K562 (cell line): ENCODE results near the gene GPRC5B. TPM values are rescaled to one million over a fixed set of nuclear protein-coding genes. Genes with fewer than 3 reads are reported as not detected.

Experiments
- ATAC-seq: fragments of 200-7000 bp; cut with Tn5 transposase; 3 replicates; pipeline ENCODE4 v1.9.1; 2020; ENCODE audit warnings: moderate library complexity
- BruUV-seq: library from RNA; stranded (reverse); fragments of 400-500 nt; replicated peaks from 2 replicates; lab custom pipeline; 2021; lab: Mats Ljungman, UMichigan
- CTCF ChIA-PET: fragments of 300-600 bp; formaldehyde crosslinking; extraction: SDS; loops from one replicate; lab custom pipeline; 2021; ENCODE audit warnings: low intra/inter-chr PET ratio; lab: Yijun Ruan, JAX
- POLR2A ChIA-PET: fragments of 300-600, 350-650 bp; sonication (Branson Sonifier 250); formaldehyde crosslinking; extraction: SDS; loops from one replicate; lab custom pipeline; 2021; ENCODE audit warnings: antibody characterized with exemption, inconsistent platforms; lab: Yijun Ruan, JAX
- DNase-seq, 4 experiments: peaks; one replicate each; pipeline versions ENCODE4 v3.0.0 to v3.0.0-alpha.2; 2011 to 2018; ENCODE audit warnings: low spot score in 3 of 4, mixed read lengths in 3 of 4; ENCODE audit errors: extremely low read depth in 1 of 4
- FAIRE-seq: peaks from 2 replicates; lab custom pipeline; 2011; peaks lifted over from hg19 to GRCh38; lab: Jason Lieb, UNC
- H2AFZ ChIP-seq: 2 replicates; pipeline ENCODE4 v1.6.0; 2011; ENCODE audit warnings: low read depth, low read length, control low read depth, inconsistent platforms
- H3K27ac ChIP-seq: fragments of 200-600 bp; 3 replicates; pipeline ENCODE4 v1.8.0; 2011; ENCODE audit warnings: low read depth, mild to moderate bottlenecking, control low read depth, inconsistent platforms, low read length, moderate library complexity, mixed read lengths; ENCODE audit errors: extremely low read depth
- H3K27me3 ChIP-seq, 2 experiments: fragments of 300-600 bp in 1 of 2; 2 replicates in 1 of 2; 3 replicates in 1 of 2; pipeline versions ENCODE4 v1.6.0 to v1.8.0; 2011; ENCODE audit warnings: inconsistent platforms in 2 of 2, low read length in 2 of 2, mild to moderate bottlenecking in 1 of 2, mixed read lengths in 1 of 2, moderate library complexity in 1 of 2; ENCODE audit not compliant: control insufficient read depth in 2 of 2, insufficient read depth in 2 of 2
- H3K36me3 ChIP-seq: fragments of 300-600 bp; 3 replicates; pipeline ENCODE4 v1.8.0; 2011; ENCODE audit warnings: mild to moderate bottlenecking, low read length, inconsistent platforms; ENCODE audit not compliant: control insufficient read depth, insufficient read depth
- H3K4me1 ChIP-seq, 2 experiments: fragments of 200-600 bp in 1 of 2; replicated peaks in 1 of 2; 2 replicates in 1 of 2; 3 replicates in 1 of 2; pipeline versions ENCODE4 v1.5.1 to v1.8.0; 2011; ENCODE audit warnings: inconsistent platforms in 2 of 2, low read length in 2 of 2, mild to moderate bottlenecking in 1 of 2, mixed read lengths in 1 of 2, moderate library complexity in 1 of 2; ENCODE audit not compliant: control insufficient read depth in 2 of 2, insufficient read depth in 2 of 2
- H3K4me2 ChIP-seq: 2 replicates; pipeline ENCODE4 v1.6.1; 2011; ENCODE audit warnings: low read length, control low read depth, inconsistent platforms, mixed read lengths; ENCODE audit not compliant: insufficient read depth
- H3K4me3 ChIP-seq: fragments of 200-600 bp; sonication (generic), shearing (Covaris generic); 2 replicates; pipeline ENCODE4 v1.5.1; 2016; ENCODE audit warnings: control low read depth, inconsistent platforms
- H3K79me2 ChIP-seq: fragments of 200-600 bp; 3 replicates; pipeline ENCODE4 v1.8.0; 2011; ENCODE audit warnings: low read length, inconsistent platforms; ENCODE audit not compliant: control insufficient read depth, insufficient read depth
- H3K9ac ChIP-seq, 2 experiments: 2 replicates each; pipeline versions ENCODE4 v1.6.0 to v1.6.1; 2011; ENCODE audit warnings: low read depth in 2 of 2, low read length in 2 of 2, control low read depth in 1 of 2, inconsistent platforms in 1 of 2, mild to moderate bottlenecking in 1 of 2, mixed read lengths in 1 of 2; ENCODE audit not compliant: insufficient read depth in 1 of 2
- H3K9me1 ChIP-seq: one replicate; pipeline ENCODE4 v1.6.0; 2011; ENCODE audit warnings: inconsistent platforms, mild to moderate bottlenecking, low read length, moderate library complexity; ENCODE audit not compliant: control insufficient read depth, insufficient read depth
- H3K9me3 ChIP-seq: replicated peaks from 2 replicates; pipeline ENCODE4 v1.5.1; 2011; ENCODE audit warnings: low read depth, low read length, inconsistent platforms; ENCODE audit not compliant: control insufficient read depth, insufficient read depth
- H4K20me1 ChIP-seq: replicated peaks from 2 replicates; pipeline ENCODE4 v1.6.1; 2011; ENCODE audit warnings: low read length, inconsistent platforms, mixed read lengths; ENCODE audit not compliant: control insufficient read depth, insufficient read depth
- ARHGAP35 ChIP-seq: fragments of 450-650 bp; IDR thresholded peaks from 2 replicates; pipeline ENCODE4 v1.6.1; 2018; ENCODE audit not compliant: partially characterized antibody
- BCOR ChIP-seq: fragments of 450-650 bp; IDR thresholded peaks from 2 replicates; pipeline ENCODE4 v1.6.1; 2016
- COPS2 ChIP-seq: fragments of 450-650 bp; conservative IDR thresholded peaks from 2 replicates; pipeline ENCODE4 v1.6.1; 2016; ENCODE audit warnings: mild to moderate bottlenecking, moderate library complexity
- DLX4 ChIP-seq: fragments of 250-450 bp; sonication (Bioruptor Pico); IDR thresholded peaks from 2 replicates; pipeline ENCODE4 v1.6.1; 2021; ENCODE audit warnings: mild to moderate bottlenecking
- GABPB1 ChIP-seq: sonication (generic); formaldehyde crosslinking; IDR thresholded peaks from 2 replicates; pipeline ENCODE4 v1.8.0; 2022; ENCODE audit warnings: mild to moderate bottlenecking, missing genetic modification reagents
- ILK ChIP-seq: fragments of 450-650 bp; IDR thresholded peaks from 2 replicates; pipeline ENCODE4 v1.6.1; 2016; ENCODE audit warnings: missing genetic modification characterization, low read depth, mild to moderate bottlenecking, missing compliant biosample characterization, moderate library complexity, borderline replicate concordance
- IRF2 ChIP-seq: sonication (generic); formaldehyde crosslinking; IDR thresholded peaks from 2 replicates; pipeline ENCODE4 v1.8.1; 2022; ENCODE audit warnings: mild to moderate bottlenecking, missing genetic modification reagents
- MTA2 ChIP-seq: fragments of 450-650 bp; IDR thresholded peaks from 2 replicates; pipeline ENCODE4 v1.6.1; 2016; ENCODE audit warnings: low read depth
- PRPF4 ChIP-seq: fragments of 200-400 bp; formaldehyde crosslinking; IDR thresholded peaks from one replicate; pipeline ENCODE4 v1.6.1; 2017; ENCODE audit warnings: low read length, low read depth, mild to moderate bottlenecking; ENCODE audit not compliant: insufficient read depth, poor library complexity, severe bottlenecking
- RBM22 ChIP-seq: fragments of 200-400 bp; formaldehyde crosslinking; IDR thresholded peaks from 2 replicates; pipeline ENCODE4 v1.6.1; 2018; ENCODE audit warnings: low read length, low read depth; ENCODE audit not compliant: poor library complexity, severe bottlenecking
- RBM25 ChIP-seq: fragments of 200-400 bp; formaldehyde crosslinking; IDR thresholded peaks from 2 replicates; pipeline ENCODE4 v1.6.1; 2018; ENCODE audit warnings: low read length, low read depth, moderate library complexity; ENCODE audit not compliant: severe bottlenecking
- SRSF1 ChIP-seq: fragments of 200-400 bp; formaldehyde crosslinking; IDR thresholded peaks from 2 replicates; pipeline ENCODE4 v1.6.1; 2017; ENCODE audit warnings: mild to moderate bottlenecking, low read depth, low read length, moderate library complexity
- ZNF146 ChIP-seq: IDR thresholded peaks from one replicate; pipeline ENCODE4 v1.6.1; 2018; ENCODE audit warnings: missing compliant biosample characterization; ENCODE audit not compliant: unreplicated experiment
- ZNF695 ChIP-seq: fragments of 450-650 bp; formaldehyde crosslinking; IDR thresholded peaks from 2 replicates; pipeline ENCODE4 v1.4.0; 2020; ENCODE audit warnings: mild to moderate bottlenecking, moderate library complexity
- WGBS: fragments of 100-300 bp; shearing (Covaris generic); methylation state at CpG from one replicate; pipeline ENCODE4 v1.1.6; 2016; ENCODE audit warnings: low coverage, mixed read lengths; ENCODE audit not compliant: insufficient coverage; ENCODE audit errors: missing lambda C conversion rate; 5-methylcytosine and 5-hydroxymethylcytosine counted together
- in situ Hi-C: fragments of 300-500 bp; cut with MboI; formaldehyde crosslinking; loops from 4 replicates; pipeline ENCODE4 v1.15.0; 2018; ENCODE audit warnings: inconsistent platforms, mixed read lengths
- intact Hi-C: fragments of 100-400 bp; cut with micrococcal nuclease; formaldehyde crosslinking; loops from 2 replicates; pipeline ENCODE4 v1.14.2; 2022
- polyA plus RNA-seq, 8 experiments: library from polyadenylated mRNA; depleted of rRNA in 4 of 8; stranded (reverse) in 5 of 8; unstranded in 3 of 8; fragments of >200 nt; fragmentation: Nextera tagmentation in 2 of 8; fragmentation: Illumina TruSeq in 1 of 8; extraction: Ambion mirVana in 2 of 8; extraction: Trizol in 1 of 8; gene quantifications; 2 replicates each; pipeline versions ENCODE4 v1.2.1 to v1.2.3, GENCODE V29; 2011 to 2014; ENCODE audit warnings: inconsistent platforms in 1 of 8, missing spikeins in 1 of 8
- total RNA-seq, 7 experiments: library from RNA; depleted of rRNA in 6 of 7; stranded (reverse); fragments of >200 nt in 6 of 7; fragmentation: Illumina TruSeq in 2 of 7; extraction: Trizol in 2 of 7; gene quantifications; 2 replicates each; pipeline versions ENCODE4 v1.2.1 to v1.2.3, GENCODE V29; 2011 to 2021; ENCODE audit warnings: low replicate concordance in 1 of 7

Gene GPRC5B
- total and polyA plus RNA-seq, 9 of the 15 experiments (the other 6 are each of a cell fraction or from before 2014, with no cell fraction given): 0.65 to 5.5 (median 1.3) TPM

GRCh38 chr16:19908921-19909320, 24.3 kb upstream of the GPRC5B start:
- no TSS peak for BruUV-seq
- TF ChIP-seq BCOR (0 out of 2 replicates have a peak, but pooled peaks have one; percentile 30), COPS2 (no peak), ARHGAP35 (no peak), RBM25 (peak; percentile 91), ZNF146 (CRISPR knock-in tag) (no peak), ILK (no peak), IRF2 (CRISPR knock-in tag) (no peak), ZNF695 (CRISPR knock-in tag) (no peak), MTA2 (no peak), SRSF1 (no peak), DLX4 (CRISPR knock-in tag) (no peak), GABPB1 (no peak), PRPF4 (no peak), RBM22 (no peak)

More at GRCh38 chr16:19908921-19909320, 24.3 kb upstream of the GPRC5B start:
- Histone ChIP-seq H3K9ac (no peak overlapping the region), H3K36me3 (no peaks in the 10 kb centered on the region), H3K27me3 (peaks cover 0 to 14% of the 10 kb centered on the region in 2 experiments; a peak in 4 of 5 replicates), H3K4me3 (no peak overlapping the region), H3K79me2 (no peaks in the 10 kb centered on the region), H2AFZ (no peak overlapping the region), H3K27ac (no peak overlapping the region), H3K9me3 (no peaks in the 10 kb centered on the region), H3K4me2 (no peak overlapping the region), H4K20me1 (0 out of 2 replicates have a peak, but pooled peaks cover 3% of the 10 kb centered on the region), H3K9me1 (no peaks in the 10 kb centered on the region), H3K4me1 (no peaks in the 10 kb centered on the region)
- 0% methylated on average over 1 of the region's 1 CpG for WGBS
- POLR2A ChIA-PET: no interaction called here
- ATAC-seq (no peak), FAIRE-seq (no peak), DNase-seq (no peak)
- intact Hi-C loops (no loop called here), in situ Hi-C loops (loop anchor here (5.0 kb wide), 1 partner anchor 393 kb away; no protein-coding TSS in a partner anchor)
- CTCF ChIA-PET: no interaction called here
